ENCODE results near the gene KCNIP4.

DNA sequence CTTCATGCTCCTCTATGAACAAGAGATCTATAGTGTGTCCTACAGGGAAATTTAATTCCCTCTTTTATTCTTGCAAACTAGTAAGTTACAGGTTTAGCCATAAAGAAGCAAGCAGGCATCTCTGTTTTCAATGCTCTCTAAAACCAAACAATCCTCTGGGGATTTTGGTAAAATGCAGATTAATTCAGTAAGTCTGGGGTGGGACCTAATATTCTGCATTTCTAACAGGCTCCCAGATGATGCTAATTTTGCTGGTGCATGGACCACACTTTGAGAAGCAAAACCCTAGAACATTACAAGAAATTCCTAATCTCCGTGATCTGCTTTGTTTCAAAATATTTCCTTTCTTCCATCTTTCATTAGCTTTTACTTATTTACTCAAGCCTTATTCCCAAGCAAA, 903.5 kb downstream of the KCNIP4 start:
- TF ChIP-seq YY1 (IDR thresholded peaks at IDR 0.05; ENCODE audit: insufficient read depth, insufficient read length), result no peak
- no peak for TF ChIP-seq ZNF274 (IDR thresholded peaks at IDR 0.05; ENCODE audit: low read depth, low read length)
- no peak for TF ChIP-seq SUZ12 (IDR thresholded peaks at IDR 0.05; ENCODE audit: extremely low read depth, insufficient read depth, insufficient read length)
